Osteoblast (primary cell): ENCODE measurements around the gene EXOSC2. TPM values are rescaled to one million over a fixed set of nuclear protein-coding genes. Genes with fewer than 3 reads are reported as not detected.

Experiments
- DNase-seq: peaks from one replicate; pipeline ENCODE4 v3.0.0; 2011; ENCODE audit warnings: low spot score, mixed read lengths; ENCODE audit not compliant: insufficient read length; ENCODE audit errors: missing footprints
- H2AFZ ChIP-seq: 2 replicates; pipeline ENCODE4 v1.6.0; 2011; ENCODE audit warnings: mild to moderate bottlenecking, low read length
- H3K27ac ChIP-seq: 2 replicates; pipeline ENCODE4 v1.5.1; 2011; ENCODE audit warnings: mild to moderate bottlenecking, low read depth, low read length, moderate library complexity
- H3K27me3 ChIP-seq: 2 replicates; pipeline ENCODE4 v1.6.0; 2012; ENCODE audit warnings: mild to moderate bottlenecking, control low read depth, inconsistent platforms, low read length, moderate library complexity; ENCODE audit not compliant: insufficient read depth
- H3K36me3 ChIP-seq: 2 replicates; pipeline ENCODE4 v1.5.1; 2011; ENCODE audit warnings: mild to moderate bottlenecking, low read length, control low read depth, moderate library complexity; ENCODE audit not compliant: insufficient read depth
- H3K4me1 ChIP-seq: 2 replicates; pipeline ENCODE4 v1.5.1; 2011; ENCODE audit warnings: mild to moderate bottlenecking, low read length, control low read depth, moderate library complexity; ENCODE audit not compliant: insufficient read depth
- H3K4me2 ChIP-seq: 2 replicates; pipeline ENCODE4 v1.6.0; 2011; ENCODE audit warnings: mild to moderate bottlenecking, low read length; ENCODE audit not compliant: insufficient read depth
- H3K4me3 ChIP-seq: fragments of 200-600 bp; sonication (generic); 3 replicates; pipeline ENCODE4 v1.5.1; 2012; ENCODE audit warnings: mild to moderate bottlenecking, low read length, inconsistent platforms; ENCODE audit not compliant: insufficient read depth
- H3K79me2 ChIP-seq: 2 replicates; pipeline ENCODE4 v1.6.0; 2012; ENCODE audit warnings: mild to moderate bottlenecking, low read length, control low read depth, inconsistent platforms; ENCODE audit not compliant: insufficient read depth
- H3K9me3 ChIP-seq: 2 replicates; pipeline ENCODE4 v1.5.1; 2011; ENCODE audit warnings: low read depth, low read length, control low read depth
- H4K20me1 ChIP-seq: 2 replicates; pipeline ENCODE4 v1.6.0; 2012; ENCODE audit warnings: mild to moderate bottlenecking, low read length, control low read depth; ENCODE audit not compliant: insufficient read depth
- CTCF ChIP-seq: IDR thresholded peaks from 2 replicates; pipeline ENCODE4 v1.5.1; 2011; ENCODE audit warnings: mild to moderate bottlenecking, low read depth, low read length, moderate library complexity; ENCODE audit errors: extremely low read depth
- small RNA-seq: library from RNA; depleted of rRNA; stranded (forward); fragments of <200 nt; gene quantifications from one replicate; pipeline ENCODE3, GENCODE V24; 2012
- total RNA-seq: library from RNA; depleted of rRNA; stranded (reverse); fragments of >200 nt; gene quantifications from 2 replicates; pipeline ENCODE4 v1.2.3, GENCODE V29; 2012

EXOSC2 gene
- total RNA-seq, 1 donor = 22.1 TPM

- Histone ChIP-seq H3K4me2 (no peak overlapping the region), H4K20me1 (peaks cover 11% of the 10 kb centered on the region), H3K27ac (no peak overlapping the region), H3K79me2 (peaks cover 74% of the 10 kb centered on the region), H3K36me3 (no peaks in the 10 kb centered on the region), H2AFZ (no peak overlapping the region), H3K9me3 (no peaks in the 10 kb centered on the region), H3K27me3 (no peaks in the 10 kb centered on the region), H3K4me1 (peaks cover 9% of the 10 kb centered on the region), H3K4me3 (no peak overlapping the region)
- no peak for TF ChIP-seq CTCF
- DNase-seq = no peak
These were observed 53.0 kb downstream of the EXOSC2 start for GRCh38 chr9:130746434-130747212.

DNA sequence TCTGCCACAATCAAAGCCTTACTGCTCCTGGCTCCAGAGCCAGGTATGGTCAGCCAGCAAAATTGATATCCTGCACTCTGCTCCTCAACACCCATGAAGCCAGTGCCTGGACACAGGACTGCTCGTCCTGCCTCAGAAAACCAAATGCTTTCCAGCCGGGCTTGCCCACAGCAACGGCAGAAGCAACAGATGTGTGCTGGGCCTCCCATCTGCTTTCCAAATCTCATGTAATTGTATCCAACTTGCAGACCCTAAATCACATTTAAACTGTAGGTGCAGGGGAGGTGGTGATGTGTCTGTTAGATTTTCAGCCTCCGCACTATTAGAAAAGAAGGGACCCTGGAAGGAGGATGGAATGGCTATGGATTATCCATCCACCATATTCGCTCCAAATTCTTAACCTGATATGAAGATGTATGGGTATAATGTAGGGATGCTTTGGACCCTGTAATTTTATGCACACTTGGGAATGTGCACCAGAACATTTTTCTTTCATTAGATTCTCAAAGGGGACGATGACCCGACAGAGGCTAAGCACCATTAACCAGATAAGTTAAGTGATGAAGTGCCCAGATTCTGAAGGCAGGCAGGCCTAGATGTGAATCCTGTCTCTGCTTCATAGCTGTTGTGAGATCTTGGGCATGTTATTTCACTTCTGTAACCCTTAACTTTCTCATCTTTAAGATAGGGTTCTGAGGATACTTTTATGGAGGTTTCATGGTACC lies 58.2 kb downstream of the EXOSC2 start:
- H3K27ac ChIP-seq = no peak overlapping the region
- H3K4me2 ChIP-seq = no peak overlapping the region
- peaks cover 63% of the 10 kb centered on the region for H3K79me2 ChIP-seq
- no peak overlapping the region for H2AFZ ChIP-seq
- peaks cover 13% of the 10 kb centered on the region for H3K4me1 ChIP-seq
- no peaks in the 10 kb centered on the region for H3K27me3 ChIP-seq
- DNase-seq = no peak
- no peak for TF ChIP-seq CTCF
- no peaks in the 10 kb centered on the region for H3K9me3 ChIP-seq
- H3K4me3 ChIP-seq = no peak overlapping the region
- peaks cover 32% of the 10 kb centered on the region for H4K20me1 ChIP-seq
- no peaks in the 10 kb centered on the region for H3K36me3 ChIP-seq

Small RNAs within 50 kb of the gene (small RNA-seq; reads per million reads assigned to genes)
- not detected for gene AL359092.1

Other genes with a start within 250 kb of the EXOSC2 start
- gene ASS1, start 248.8 kb upstream of the EXOSC2 start, total RNA-seq = 134 and 195 TPM in 2 replicates
- gene FUBP3, start 114.2 kb upstream of the EXOSC2 start, total RNA-seq = 45.6 and 46.3 TPM in 2 replicates
- not detected in 2 replicates for gene PRDM12, start 29.2 kb upstream of the EXOSC2 start, total RNA-seq
- 92.2 and 94.8 TPM in 2 replicates for gene ABL1, start 141.5 kb downstream of the EXOSC2 start, total RNA-seq
- gene QRFP, start 203.0 kb downstream of the EXOSC2 start, total RNA-seq = not detected in 2 replicates
- gene FIBCD1, start 245.5 kb downstream of the EXOSC2 start, total RNA-seq = 5.1 and 5.3 TPM in 2 replicates